ENCODE results near the gene RNF31.

Gene RNF31

GRCh38 chr14:24159777-24160498 is 12.6 kb downstream of the RNF31 start:
- in situ Hi-C loops (cut with MboI; ENCODE audit: low sequenced_read_pairs) = no loop called here

GRCh38 chr14:24160499-24160849 is 13.2 kb downstream of the RNF31 start:
- in situ Hi-C loops (cut with MboI; ENCODE audit: low sequenced_read_pairs) = no loop called here

DNA sequence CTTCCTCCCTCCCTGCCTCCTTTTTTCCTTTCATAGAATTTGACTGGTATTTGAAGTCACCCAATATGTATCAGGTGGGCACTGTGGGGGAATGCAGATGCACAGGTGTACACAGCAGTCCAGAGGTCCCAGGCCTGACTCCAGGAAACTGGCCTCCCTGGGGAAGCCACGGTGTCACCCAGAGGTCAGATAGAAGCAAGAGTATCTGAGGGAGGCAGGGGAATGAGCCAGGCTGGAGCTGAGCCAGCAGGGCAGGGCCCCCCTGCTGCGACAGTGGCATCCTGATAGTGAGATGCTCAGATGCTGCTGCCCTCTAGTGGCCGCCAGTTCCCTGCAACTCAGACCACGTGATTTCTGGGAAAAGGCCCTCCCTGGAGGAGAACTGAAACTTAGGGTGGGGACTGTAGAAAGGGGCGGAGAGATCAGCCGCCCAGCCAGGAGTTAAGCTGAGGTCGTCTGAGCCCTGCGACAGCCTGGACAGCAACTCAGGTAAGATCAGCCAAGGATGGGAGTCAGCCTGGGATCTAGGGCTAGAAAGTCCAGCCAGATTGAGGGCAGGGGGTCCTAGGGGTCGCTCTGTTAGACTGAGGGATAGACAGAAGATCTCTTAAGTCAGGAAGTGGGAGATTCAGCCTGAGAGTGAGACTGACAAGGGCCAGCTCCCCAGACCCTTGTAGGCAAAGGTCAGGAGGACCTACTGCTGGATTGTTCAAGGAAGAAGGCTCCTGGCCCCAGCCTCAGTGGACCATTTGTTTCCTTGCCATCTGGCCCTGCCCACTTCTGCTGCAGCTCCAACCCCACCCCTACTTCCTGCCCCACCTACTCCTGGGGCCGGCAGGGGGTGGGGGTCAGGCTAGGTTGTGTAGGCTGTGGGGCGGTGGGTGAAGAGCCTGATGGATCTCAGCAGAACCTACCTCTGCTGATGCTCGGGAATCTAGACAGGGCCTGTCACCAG is 13.8 kb downstream of the RNF31 start, which contains the start of gene IRF9:
Gene IRF9, plus strand, starts transcription at position 416 of the 955 bp plus-strand sequence. CDS start 880 bp downstream, outside the sequence.
- in situ Hi-C loops (cut with MboI; ENCODE audit: low sequenced_read_pairs) = no loop called here

GRCh38 chr14:24162093-24162492 is 14.8 kb downstream of the RNF31 start:
- in situ Hi-C loops (cut with MboI; ENCODE audit: low sequenced_read_pairs) = no loop called here

- in situ Hi-C loops (cut with MboI; ENCODE audit: low sequenced_read_pairs) = no loop called here
Measured at GRCh38 chr14:24164518-24164991, 17.3 kb downstream of the RNF31 start.

- in situ Hi-C loops (cut with MboI; ENCODE audit: low sequenced_read_pairs) = no loop called here
Measured at GRCh38 chr14:24165785-24166184, 18.5 kb downstream of the RNF31 start.

DNA sequence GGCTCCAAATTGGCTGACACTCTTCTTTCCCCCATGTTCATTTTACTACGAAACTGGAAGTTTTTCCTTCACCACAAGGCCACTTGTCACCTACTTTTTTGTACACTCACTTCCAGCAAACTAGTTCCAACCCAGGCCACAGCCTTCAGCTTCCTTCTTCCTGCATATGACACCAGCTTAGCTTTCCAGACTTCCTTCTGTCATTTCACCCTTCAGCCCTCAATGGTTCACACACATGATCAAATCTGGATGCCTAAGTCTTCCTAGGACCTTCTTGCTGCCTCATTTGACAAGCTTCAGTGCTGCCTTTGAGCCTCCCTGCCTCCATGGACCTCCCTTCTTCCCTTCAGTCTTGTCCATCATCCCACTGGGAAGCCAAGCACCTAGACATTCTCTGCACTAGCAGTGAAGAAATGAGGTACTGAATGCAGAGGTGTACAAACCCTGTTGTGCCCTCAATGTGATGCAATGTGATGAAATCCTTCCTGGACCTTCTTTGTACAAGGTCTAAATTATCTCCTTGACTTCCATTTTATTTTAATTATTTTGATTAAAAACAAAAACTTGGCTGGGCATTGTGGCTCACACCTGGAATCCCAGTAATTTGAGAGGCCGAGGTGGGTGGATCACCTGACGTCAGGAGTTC is 20.3 kb downstream of the RNF31 start:
- in situ Hi-C loops (cut with MboI; ENCODE audit: low sequenced_read_pairs) = no loop called here

GRCh38 chr14:24171422-24172260 is 24.3 kb downstream of the RNF31 start, which contains the start of gene REC8:
REC8 (plus strand) TSS chr14:24172080; CDS start chr14:24172553, 473 bp downstream.
- in situ Hi-C loops (cut with MboI; ENCODE audit: low sequenced_read_pairs) = no loop called here

- in situ Hi-C loops (cut with MboI; ENCODE audit: low sequenced_read_pairs) = no loop called here
Measured at GRCh38 chr14:24172261-24172860, 25.1 kb downstream of the RNF31 start.

GRCh38 chr14:24172871-24173281 is 25.6 kb downstream of the RNF31 start:
- in situ Hi-C loops (cut with MboI; ENCODE audit: low sequenced_read_pairs) = no loop called here

- in situ Hi-C loops (cut with MboI; ENCODE audit: low sequenced_read_pairs) = no loop called here
Measured at GRCh38 chr14:24176599-24176998, 29.3 kb downstream of the RNF31 start.

GRCh38 chr14:24177041-24177825 is 29.9 kb downstream of the RNF31 start:
- in situ Hi-C loops (cut with MboI; ENCODE audit: low sequenced_read_pairs) = no loop called here

GRCh38 chr14:24177891-24178290 is 30.6 kb downstream of the RNF31 start:
- in situ Hi-C loops (cut with MboI; ENCODE audit: low sequenced_read_pairs) = no loop called here

GRCh38 chr14:24178399-24179178 is 31.3 kb downstream of the RNF31 start:
- in situ Hi-C loops (cut with MboI; ENCODE audit: low sequenced_read_pairs) = no loop called here

GRCh38 chr14:24179294-24179960 is 32.1 kb downstream of the RNF31 start:
- in situ Hi-C loops (cut with MboI; ENCODE audit: low sequenced_read_pairs) = no loop called here

DNA sequence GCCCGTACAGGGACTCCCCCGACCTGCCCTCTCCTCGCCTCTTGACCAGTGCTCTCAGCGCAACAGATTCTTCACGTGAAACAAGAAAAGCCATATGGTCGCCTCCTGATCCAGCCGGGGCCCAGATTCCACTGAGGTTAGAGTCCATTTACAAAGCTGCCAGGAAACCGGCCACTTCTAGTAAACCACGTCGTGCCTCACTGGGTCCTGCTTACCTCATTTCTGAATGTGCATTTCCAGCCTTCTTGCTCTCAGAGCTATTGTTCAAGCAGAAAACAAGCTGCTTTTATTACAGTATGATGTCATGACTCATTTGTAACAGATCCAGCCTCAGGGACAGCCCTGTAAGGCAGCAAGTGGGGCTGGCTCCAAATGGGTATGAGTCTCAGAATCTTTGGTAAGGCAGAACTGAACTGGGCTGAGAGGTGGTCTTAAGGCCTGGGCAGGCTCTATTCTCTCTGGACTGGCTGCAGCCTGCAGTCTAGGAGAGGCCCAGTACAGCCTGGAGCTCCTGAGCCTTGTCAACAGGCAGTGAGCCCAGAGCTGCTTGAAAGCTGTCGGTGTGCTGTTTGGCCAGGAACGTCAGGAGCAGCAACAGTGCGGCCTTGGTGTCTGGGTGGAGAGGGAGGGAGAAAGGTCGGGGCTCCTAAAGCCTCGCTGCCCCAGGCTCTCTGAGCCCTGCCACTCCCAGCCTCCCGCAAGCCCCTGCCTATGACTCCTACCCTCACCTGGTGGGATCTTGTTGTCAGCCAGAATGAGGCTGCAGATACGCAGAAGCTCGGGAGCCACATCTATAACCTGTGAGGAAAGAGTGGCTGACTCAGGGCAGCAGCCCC is 32.9 kb downstream of the RNF31 start:
- in situ Hi-C loops (cut with MboI; ENCODE audit: low sequenced_read_pairs) = no loop called here

Measured in HL-60/S4 treated with retinoic acid at 250 ng/mL for 4 days and 3 days (cell line).